T47D (cell line): ENCODE measurements around the gene STAT1.

Experiments used
- DNase-seq, 2 experiments: peaks; one replicate each; pipeline versions ENCODE4 v3.0.0 to v3.0.0-alpha.2; 2011 to 2012; ENCODE audit warnings: low read depth in 1 of 2, low spot score in 1 of 2
- JUND ChIP-seq: IDR thresholded peaks from 2 replicates; pipeline ENCODE4 v1.6.1; 2012; ENCODE audit warnings: low read depth
- in situ Hi-C: cut with HindIII; loops from 2 replicates; pipeline ENCODE4 v1.10.0; 2016; ENCODE audit warnings: low sequenced_read_pairs, low pct_unique_long_range_greater_than_20kb

The STAT1 gene

DNA sequence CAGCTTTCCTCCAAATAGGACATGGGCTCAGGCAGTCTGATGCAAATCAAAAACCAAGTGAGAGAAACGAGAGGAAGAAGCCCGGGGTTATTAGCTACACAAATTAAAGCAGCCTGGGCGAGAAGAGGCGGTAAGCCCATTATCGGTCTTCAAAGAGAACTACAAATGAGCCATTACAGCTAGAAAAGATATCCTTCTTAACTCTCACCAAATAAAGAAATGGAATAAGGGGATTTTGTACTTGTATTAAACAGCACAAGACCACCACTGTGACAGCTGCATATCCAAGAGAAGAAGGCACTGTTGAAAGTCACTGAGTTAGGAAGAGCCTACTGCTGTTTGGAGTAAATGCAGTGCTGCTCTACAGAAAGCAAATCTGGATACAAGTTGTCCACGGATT is 32.6 kb downstream of the STAT1 start:
- no peak for TF ChIP-seq JUND

DNA sequence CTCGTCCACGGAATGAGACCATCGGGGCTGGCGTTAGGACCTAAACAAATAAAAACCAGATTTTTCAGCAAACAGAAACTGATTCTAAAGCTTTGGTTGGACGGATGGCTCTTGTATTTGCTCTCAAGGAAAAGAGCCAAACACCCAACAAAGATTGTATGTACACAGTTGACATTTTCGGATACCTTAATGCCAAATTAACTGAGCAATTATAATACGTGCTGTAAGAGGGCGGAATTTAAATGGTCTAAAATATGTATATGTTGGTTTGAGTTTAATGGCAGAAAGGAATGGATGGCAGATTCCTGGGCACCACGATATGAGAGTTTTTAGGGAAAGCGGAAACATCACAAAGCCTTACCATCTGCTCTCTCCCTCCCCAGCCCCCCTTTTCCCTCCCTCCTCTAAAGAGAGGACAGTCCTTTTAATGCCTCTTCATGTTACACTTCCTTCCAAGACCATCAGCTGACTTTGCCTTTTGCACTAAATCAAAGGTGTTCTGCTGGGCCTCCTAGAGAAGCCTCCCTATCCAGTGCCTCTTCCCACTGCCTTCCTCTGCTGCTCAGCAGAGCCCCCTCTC is 33.3 kb downstream of the STAT1 start:
- in situ Hi-C loops: no loop called here
- no peak for TF ChIP-seq JUND
- no peak for DNase-seq

More for the DNA sequence above, 32.6 kb downstream of the STAT1 start:
- in situ Hi-C loops: no loop called here
- no peak for DNase-seq

DNA sequence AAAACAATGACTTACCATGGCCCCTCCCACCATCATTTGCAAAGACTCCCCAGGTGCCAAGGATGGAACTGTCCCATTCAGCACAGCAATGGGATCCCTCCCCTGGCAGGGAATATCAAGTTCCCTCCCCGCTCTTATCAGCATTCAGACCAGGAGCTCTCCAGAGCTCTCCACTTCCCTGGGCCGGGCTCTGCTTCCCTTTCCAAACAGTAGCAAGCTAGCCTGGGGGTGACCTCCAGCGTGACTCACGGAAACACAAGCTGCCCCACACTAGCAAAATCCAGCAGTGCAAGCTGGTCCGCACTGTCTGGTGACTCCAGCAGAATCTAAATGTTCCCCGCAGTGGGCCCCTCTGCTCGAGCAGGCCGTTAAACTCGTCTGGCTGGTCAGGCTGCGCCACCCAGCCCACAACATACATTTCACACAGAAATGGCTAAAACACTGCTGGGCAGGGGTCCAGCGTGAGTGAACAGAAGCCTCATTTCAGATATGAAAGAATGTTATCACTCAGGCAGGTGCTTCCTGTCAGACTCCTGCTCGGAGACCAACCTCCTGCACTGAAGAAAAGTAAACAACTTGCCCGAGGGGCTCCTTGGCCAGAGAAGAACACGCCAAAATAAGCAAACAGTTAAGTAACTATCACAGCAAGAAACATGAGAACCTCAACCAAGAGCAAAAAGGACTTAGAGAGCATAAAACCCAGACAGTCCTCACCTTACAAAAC is 33.9 kb downstream of the STAT1 start:
- DNase-seq: no peak
- TF ChIP-seq JUND: no peak
- in situ Hi-C loops: no loop called here

DNA sequence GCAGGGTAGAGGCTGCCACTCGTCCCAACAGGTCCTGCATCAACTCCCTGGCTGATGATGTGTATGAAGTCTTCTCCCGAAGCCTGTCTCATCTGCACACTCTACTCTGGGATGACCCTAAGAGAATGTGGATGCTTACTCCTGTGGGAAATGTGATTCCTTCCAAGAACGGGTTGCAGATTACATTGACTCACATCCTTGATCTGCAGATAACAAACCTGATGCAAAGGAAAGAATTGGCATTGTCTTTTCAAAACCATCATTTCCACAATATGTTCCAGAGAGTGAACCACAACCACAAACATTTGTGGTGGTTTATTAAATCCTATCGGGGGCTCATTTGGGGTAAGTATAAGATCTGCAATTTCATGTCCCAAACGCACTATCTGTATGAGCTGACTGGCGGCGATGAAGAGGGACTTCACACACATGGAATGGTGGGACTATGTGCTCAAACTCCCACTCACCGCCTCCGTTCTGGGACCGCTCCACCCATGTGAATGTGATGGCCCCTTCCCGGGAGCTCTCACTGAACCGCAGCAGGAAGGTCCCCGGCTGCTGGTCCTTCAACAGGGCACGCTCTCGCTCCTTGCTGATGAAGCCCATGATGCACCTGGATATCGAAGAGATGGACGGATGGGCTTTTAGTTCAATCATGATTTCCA is 35.5 kb downstream of the STAT1 start:
- in situ Hi-C loops: no loop called here
- no peak for DNase-seq
- no peak for TF ChIP-seq JUND

GRCh38 chr2:190977505-190977904 is 36.5 kb downstream of the STAT1 start:
- in situ Hi-C loops: no loop called here
- TF ChIP-seq JUND: no peak

DNA sequence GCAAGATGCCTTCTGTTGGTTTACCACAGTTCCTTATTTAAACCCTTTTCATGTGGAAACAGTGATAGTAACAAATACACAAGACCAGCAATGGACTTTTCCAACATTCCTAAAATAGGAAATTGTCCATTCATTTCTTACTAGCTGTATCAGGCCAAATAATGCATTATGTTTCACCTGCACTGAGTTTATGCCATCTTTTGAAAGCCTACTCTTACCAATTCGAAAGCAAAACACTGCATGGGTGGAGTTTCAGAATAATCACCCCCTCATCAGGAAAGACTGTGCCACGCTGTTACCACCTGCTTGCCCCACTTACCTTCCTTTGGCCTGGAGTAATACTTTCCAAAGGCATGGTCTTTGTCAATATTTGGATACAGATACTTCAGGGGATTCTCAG is 37.5 kb downstream of the STAT1 start:
- in situ Hi-C loops: no loop called here

More at GRCh38 chr2:190977505-190977904, 36.5 kb downstream of the STAT1 start:
- DNase-seq: no peak

DNA sequence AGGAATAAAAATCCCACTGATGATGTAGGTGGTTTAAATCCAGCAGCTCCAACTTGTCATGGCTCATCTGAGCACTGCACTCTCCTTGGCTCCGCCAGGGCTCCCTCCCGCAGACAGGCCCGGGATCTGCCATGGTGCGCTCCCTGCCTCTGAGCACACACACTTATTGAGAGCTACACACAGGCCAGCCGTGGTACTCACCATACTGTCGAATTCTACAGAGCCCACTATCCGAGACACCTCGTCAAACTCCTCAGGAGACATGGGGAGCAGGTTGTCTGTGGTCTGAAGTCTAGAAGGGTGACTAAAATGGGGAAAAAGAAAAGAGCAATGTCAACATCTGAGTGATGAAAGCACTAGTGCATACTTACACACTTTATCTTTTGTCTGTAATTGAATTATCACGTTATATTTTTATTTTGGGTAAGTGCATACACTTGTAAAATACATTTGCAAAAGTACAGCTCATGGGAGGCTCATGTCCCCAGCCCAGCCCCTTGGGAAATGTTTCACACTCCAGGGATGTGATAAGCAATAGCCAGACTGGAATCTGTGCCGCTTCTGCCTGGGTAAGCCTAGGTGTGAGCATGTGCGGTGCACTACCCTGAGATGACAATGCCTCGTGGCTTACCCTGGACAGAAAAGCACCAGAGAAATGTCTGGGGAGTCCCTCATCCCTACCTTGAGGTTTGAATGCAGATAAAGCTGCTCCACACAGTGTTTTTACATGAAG is 39.2 kb downstream of the STAT1 start:
- no peak for TF ChIP-seq JUND
- in situ Hi-C loops: no loop called here
- no peak for DNase-seq

More for the DNA sequence above, 37.5 kb downstream of the STAT1 start:
- DNase-seq: no peak
- TF ChIP-seq JUND: no peak

- in situ Hi-C loops: no loop called here
- no peak for DNase-seq
- no peak for TF ChIP-seq JUND
These were observed 40.0 kb downstream of the STAT1 start for GRCh38 chr2:190973726-190974628.

- in situ Hi-C loops: no loop called here
- TF ChIP-seq JUND: no peak
- DNase-seq: no peak
These were observed 40.7 kb downstream of the STAT1 start for GRCh38 chr2:190973262-190973661.

DNA sequence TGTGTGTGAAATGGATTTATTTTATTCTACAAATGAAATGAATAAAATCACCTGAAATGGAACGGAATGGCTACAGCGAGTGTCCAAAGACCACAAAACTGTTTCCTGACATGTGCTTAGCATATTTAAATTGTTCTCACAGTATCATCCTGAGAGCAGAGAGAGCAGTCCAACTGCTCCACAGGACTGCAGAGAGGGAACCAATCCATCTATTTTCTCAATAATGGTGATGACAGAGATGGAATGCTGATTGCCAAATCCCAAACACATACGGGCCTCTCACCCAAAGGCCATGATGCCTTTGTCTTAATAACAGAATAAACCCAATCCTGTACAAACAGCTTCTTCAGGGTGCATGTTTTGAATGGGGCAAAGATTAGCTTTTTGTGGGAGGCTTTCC is 41.1 kb downstream of the STAT1 start:
- no peak for DNase-seq
- in situ Hi-C loops: no loop called here
- no peak for TF ChIP-seq JUND

DNA sequence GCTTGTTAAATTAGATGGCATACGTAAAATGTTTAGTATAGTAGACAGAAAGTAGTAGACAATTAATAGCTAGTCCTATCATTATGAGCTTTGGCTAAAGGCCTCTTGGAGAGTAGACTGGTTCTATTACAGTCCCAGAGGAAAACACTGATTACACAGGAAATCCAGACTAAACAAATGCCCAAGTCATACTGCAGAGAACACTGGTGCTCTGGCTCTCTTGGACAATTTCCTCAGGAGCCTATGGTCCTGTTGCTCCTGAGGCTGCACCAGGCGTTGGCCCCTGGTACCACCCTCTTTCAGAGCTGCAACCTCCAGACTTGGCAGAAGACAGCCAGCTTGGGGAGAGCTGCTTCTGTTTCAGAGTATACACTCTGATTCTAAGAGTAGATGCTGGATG is 41.8 kb downstream of the STAT1 start:
- in situ Hi-C loops: no loop called here
- no peak for TF ChIP-seq JUND
- DNase-seq: no peak
